Suprapubic skin (tissue), 4 donors: ENCODE results near the gene PUM1.

Experiments used
- EP300 ChIP-seq: sonication (generic); formaldehyde crosslinking; IDR thresholded peaks from one replicate; pipeline ENCODE4 v1.6.1; 2017; ENCODE audit warnings: antibody characterized with exemption
- POLR2A ChIP-seq, 2 donors: fragments of 450-650 bp; IDR thresholded peaks; one replicate each; pipeline ENCODE4 v1.6.1; 2017; ENCODE audit warnings: antibody characterized with exemption in 2 of 2, mild to moderate bottlenecking in 2 of 2, moderate library complexity in 2 of 2
- POLR2AphosphoS5 ChIP-seq, 3 donors: sonication (generic); formaldehyde crosslinking; IDR thresholded peaks; one replicate each; pipeline ENCODE4 v1.6.1; 2017; ENCODE audit warnings: antibody characterized with exemption in 3 of 3
- TF ChIP-seq, protein P1 (sequence below), 2 donors: fragments of 200-600 bp in 1 of 2; fragments of 450-650 bp in 1 of 2; sonication (generic) in 1 of 2; IDR thresholded peaks; one replicate each; pipeline ENCODE4 v1.5.1; 2016 to 2019; ENCODE audit warnings: antibody characterized with exemption in 2 of 2, mild to moderate bottlenecking in 1 of 2, moderate library complexity in 1 of 2

DNA sequence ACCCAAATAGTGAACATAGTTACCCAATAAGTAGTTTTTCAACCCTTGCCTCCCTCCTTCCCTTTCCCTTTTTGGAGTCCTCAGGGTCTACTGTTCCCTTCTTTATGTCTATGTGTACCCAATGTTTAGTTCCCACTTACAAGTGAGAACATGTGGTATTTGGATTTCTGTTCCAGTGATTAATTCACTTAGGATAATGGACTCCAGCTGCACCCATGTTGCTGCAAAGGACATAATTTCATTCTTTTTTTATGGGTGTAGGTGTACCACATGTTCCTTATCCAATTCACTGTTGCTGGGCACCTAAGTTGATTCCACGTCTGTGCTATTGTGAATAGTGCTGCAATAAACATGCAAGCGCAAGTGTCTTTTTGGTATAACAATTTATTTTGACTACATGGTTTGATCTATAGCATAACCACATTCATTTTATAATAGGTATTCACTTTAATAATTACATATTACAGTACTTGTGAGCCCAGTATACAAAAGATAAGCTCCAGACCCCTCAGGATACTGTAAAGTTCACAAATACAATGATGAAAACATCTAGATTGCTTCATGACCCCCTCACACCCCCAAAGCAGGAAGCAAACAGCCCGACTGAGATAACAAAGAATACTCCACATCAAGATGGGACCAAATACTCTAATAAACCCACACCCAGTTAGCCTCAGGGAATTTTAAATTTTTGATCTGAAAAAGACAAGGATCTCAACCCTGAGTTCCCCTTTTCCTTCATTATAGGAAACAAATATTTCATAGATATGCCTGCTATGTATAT is 45.3 kb downstream of the PUM1 start:
- TF ChIP-seq, protein P1, sequence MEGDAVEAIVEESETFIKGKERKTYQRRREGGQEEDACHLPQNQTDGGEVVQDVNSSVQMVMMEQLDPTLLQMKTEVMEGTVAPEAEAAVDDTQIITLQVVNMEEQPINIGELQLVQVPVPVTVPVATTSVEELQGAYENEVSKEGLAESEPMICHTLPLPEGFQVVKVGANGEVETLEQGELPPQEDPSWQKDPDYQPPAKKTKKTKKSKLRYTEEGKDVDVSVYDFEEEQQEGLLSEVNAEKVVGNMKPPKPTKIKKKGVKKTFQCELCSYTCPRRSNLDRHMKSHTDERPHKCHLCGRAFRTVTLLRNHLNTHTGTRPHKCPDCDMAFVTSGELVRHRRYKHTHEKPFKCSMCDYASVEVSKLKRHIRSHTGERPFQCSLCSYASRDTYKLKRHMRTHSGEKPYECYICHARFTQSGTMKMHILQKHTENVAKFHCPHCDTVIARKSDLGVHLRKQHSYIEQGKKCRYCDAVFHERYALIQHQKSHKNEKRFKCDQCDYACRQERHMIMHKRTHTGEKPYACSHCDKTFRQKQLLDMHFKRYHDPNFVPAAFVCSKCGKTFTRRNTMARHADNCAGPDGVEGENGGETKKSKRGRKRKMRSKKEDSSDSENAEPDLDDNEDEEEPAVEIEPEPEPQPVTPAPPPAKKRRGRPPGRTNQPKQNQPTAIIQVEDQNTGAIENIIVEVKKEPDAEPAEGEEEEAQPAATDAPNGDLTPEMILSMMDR (IDR thresholded peaks at IDR 0.05), result no peak
- TF ChIP-seq EP300, result no peak
- TF ChIP-seq POLR2A (IDR thresholded peaks at IDR 0.05), result no peak
- TF ChIP-seq POLR2AphosphoS5 (IDR thresholded peaks at IDR 0.05), result no peak
